Mammary epithelial cell (primary cell): ENCODE data around the gene KDELR1.

Experiments
- EZH2 ChIP-seq: IDR thresholded peaks from 2 replicates; pipeline ENCODE4 v1.6.1; 2012; ENCODE audit warnings: low read length, inconsistent platforms, borderline replicate concordance
- TF ChIP-seq, protein P1 (sequence below), 2 donors: IDR thresholded peaks in 1 of 2; conservative IDR thresholded peaks in 1 of 2; 2 replicates each; pipeline ENCODE4 v1.5.1; 2011 to 2012; ENCODE audit warnings: inconsistent platforms in 2 of 2, low read length in 2 of 2, mild to moderate bottlenecking in 2 of 2, control low read depth in 1 of 2, low read depth in 1 of 2; ENCODE audit not compliant: insufficient read depth in 1 of 2; ENCODE audit errors: extremely low read depth in 1 of 2

DNA sequence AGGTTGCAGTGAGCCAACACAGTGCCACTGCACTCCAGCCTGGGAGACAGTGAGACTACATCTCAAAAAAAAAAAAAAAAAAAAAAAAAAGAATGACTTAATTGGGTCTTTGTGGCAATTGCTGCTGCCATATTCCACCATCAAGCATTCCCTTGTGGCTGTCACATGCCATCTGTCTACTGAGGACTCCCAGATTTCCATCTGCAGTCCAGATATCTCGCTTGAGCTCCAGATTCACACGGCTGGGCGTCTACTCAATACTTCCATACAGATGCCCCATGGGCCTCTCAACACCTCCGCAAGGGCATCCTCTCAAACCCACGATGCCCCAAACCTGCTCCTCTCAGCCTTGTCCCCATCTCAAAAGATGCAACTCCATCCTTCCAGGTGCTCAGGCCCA lies 40.5 kb downstream of the KDELR1 start:
- TF ChIP-seq, protein P1, sequence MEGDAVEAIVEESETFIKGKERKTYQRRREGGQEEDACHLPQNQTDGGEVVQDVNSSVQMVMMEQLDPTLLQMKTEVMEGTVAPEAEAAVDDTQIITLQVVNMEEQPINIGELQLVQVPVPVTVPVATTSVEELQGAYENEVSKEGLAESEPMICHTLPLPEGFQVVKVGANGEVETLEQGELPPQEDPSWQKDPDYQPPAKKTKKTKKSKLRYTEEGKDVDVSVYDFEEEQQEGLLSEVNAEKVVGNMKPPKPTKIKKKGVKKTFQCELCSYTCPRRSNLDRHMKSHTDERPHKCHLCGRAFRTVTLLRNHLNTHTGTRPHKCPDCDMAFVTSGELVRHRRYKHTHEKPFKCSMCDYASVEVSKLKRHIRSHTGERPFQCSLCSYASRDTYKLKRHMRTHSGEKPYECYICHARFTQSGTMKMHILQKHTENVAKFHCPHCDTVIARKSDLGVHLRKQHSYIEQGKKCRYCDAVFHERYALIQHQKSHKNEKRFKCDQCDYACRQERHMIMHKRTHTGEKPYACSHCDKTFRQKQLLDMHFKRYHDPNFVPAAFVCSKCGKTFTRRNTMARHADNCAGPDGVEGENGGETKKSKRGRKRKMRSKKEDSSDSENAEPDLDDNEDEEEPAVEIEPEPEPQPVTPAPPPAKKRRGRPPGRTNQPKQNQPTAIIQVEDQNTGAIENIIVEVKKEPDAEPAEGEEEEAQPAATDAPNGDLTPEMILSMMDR (conservative IDR thresholded peaks at IDR 0.05 in 1 of 2, IDR thresholded peaks at IDR 0.05 in 1 of 2; ENCODE audit: extremely low read depth in 1 of 2, insufficient read depth in 1 of 2, low read depth in 1 of 2, low read length in 2 of 2): no peak
- TF ChIP-seq EZH2: no peak
